DOHH2 (cell line): ENCODE data around the gene MTMR10.

ENCODE experiments used
- H3F3A ChIP-seq: fragments of 200-600 bp; sonication (generic), shearing (Covaris generic); 2 replicates; pipeline ENCODE4 v1.6.0; 2016; ENCODE audit warnings: antibody characterized with exemption, mild to moderate bottlenecking; ENCODE audit not compliant: control insufficient read depth, insufficient read depth
- H3K27ac ChIP-seq: fragments of 200-600 bp; sonication (generic); 2 replicates; pipeline ENCODE4 v1.5.1; 2014; ENCODE audit warnings: low read depth, mild to moderate bottlenecking, low read length, moderate library complexity
- H3K27me3 ChIP-seq: fragments of 200-600 bp; sonication (generic); 2 replicates; pipeline ENCODE4 v1.6.1; 2014; ENCODE audit warnings: mild to moderate bottlenecking, low read length, mixed read lengths; ENCODE audit not compliant: control insufficient read depth
- H3K36me3 ChIP-seq: fragments of 200-600 bp; sonication (generic); 2 replicates; pipeline ENCODE4 v1.6.1; 2014; ENCODE audit warnings: mild to moderate bottlenecking, low read length, moderate library complexity, mixed read lengths; ENCODE audit not compliant: control insufficient read depth
- H3K4me1 ChIP-seq: fragments of 200-600 bp; sonication (generic); 2 replicates; pipeline ENCODE4 v1.6.1; 2014; ENCODE audit warnings: mild to moderate bottlenecking, low read length, mixed read lengths; ENCODE audit not compliant: control insufficient read depth
- H3K4me2 ChIP-seq: fragments of 200-600 bp; sonication (generic); 2 replicates; pipeline ENCODE4 v1.6.0; 2014; ENCODE audit warnings: mild to moderate bottlenecking, low read length, moderate library complexity
- H3K4me3 ChIP-seq: fragments of 200-600 bp; sonication (generic); 2 replicates; pipeline ENCODE4 v1.5.1; 2014; ENCODE audit warnings: mild to moderate bottlenecking, low read length, mixed read lengths
- H3K79me2 ChIP-seq: fragments of 200-600 bp; sonication (generic); 2 replicates; pipeline ENCODE4 v1.6.1; 2014; ENCODE audit warnings: mild to moderate bottlenecking, low read length, mixed read lengths; ENCODE audit not compliant: control insufficient read depth
- H3K9me2 ChIP-seq: fragments of 200-600 bp; sonication (generic); replicated peaks from 2 replicates; pipeline ENCODE4 v1.6.1; 2014; ENCODE audit warnings: mild to moderate bottlenecking, low read length, mixed read lengths; ENCODE audit not compliant: control insufficient read depth
- H3K9me3 ChIP-seq: fragments of 200-600 bp; sonication (generic); 2 replicates; pipeline ENCODE4 v1.6.1; 2014; ENCODE audit warnings: antibody characterized with exemption, low read length, mixed read lengths; ENCODE audit not compliant: control insufficient read depth, insufficient read depth
- H4K20me1 ChIP-seq: fragments of 200-600 bp; sonication (generic); 2 replicates; pipeline ENCODE4 v1.6.0; 2014; ENCODE audit warnings: low read depth, mild to moderate bottlenecking, antibody characterized with exemption, low read length, moderate library complexity; ENCODE audit not compliant: control insufficient read depth, insufficient read depth
- EZH2phosphoT487 ChIP-seq: fragments of 200-600 bp; sonication (generic); IDR thresholded peaks from 2 replicates; pipeline ENCODE4 v1.6.1; 2017; ENCODE audit warnings: borderline replicate concordance, mild to moderate bottlenecking, antibody characterized with exemption, low read length, moderate library complexity, mixed read lengths
- TF ChIP-seq, protein P1 (sequence below): fragments of 200-600 bp; sonication (generic); IDR thresholded peaks from one replicate; pipeline ENCODE4 v1.5.1; 2014; ENCODE audit warnings: antibody characterized with exemption, mild to moderate bottlenecking, low read depth, low read length; ENCODE audit not compliant: poor library complexity, severe bottlenecking

MTMR10 gene

DNA sequence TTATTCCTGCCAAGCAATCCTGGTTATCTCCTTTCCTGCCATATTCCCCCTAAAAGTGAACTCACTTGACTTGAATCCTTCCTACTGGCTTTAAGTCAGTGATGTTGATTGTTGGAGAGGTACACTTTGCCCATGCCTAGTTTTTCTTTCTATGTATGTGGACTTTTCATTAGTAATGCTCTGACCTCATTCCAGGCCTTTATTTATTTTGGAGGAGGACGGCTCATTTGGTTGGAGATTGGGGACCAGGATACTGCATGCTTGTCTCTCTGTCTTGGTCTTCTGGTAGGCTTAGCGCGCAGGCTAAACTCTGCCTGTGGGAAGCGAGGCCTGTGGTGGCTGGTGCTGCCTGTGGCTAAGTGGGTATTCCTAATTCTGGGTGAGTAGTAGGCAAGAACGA lies 29.1 kb upstream of the MTMR10 start:
- TF ChIP-seq, protein P1, sequence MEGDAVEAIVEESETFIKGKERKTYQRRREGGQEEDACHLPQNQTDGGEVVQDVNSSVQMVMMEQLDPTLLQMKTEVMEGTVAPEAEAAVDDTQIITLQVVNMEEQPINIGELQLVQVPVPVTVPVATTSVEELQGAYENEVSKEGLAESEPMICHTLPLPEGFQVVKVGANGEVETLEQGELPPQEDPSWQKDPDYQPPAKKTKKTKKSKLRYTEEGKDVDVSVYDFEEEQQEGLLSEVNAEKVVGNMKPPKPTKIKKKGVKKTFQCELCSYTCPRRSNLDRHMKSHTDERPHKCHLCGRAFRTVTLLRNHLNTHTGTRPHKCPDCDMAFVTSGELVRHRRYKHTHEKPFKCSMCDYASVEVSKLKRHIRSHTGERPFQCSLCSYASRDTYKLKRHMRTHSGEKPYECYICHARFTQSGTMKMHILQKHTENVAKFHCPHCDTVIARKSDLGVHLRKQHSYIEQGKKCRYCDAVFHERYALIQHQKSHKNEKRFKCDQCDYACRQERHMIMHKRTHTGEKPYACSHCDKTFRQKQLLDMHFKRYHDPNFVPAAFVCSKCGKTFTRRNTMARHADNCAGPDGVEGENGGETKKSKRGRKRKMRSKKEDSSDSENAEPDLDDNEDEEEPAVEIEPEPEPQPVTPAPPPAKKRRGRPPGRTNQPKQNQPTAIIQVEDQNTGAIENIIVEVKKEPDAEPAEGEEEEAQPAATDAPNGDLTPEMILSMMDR: no peak
- no peak for TF ChIP-seq EZH2phosphoT487
- Histone ChIP-seq H4K20me1 (no peaks in the 10 kb centered on the region), H3K9me2 (no peaks in the 10 kb centered on the region), H3K4me2 (no peak overlapping the region), H3K79me2 (no peaks in the 10 kb centered on the region), H3K4me3 (no peak overlapping the region), H3K27ac (no peak overlapping the region), H3K36me3 (no peaks in the 10 kb centered on the region), H3K27me3 (peaks cover 8% of the 10 kb centered on the region), H3K9me3 (no peaks in the 10 kb centered on the region), H3F3A (no peaks in the 10 kb centered on the region), H3K4me1 (no peaks in the 10 kb centered on the region)

DNA sequence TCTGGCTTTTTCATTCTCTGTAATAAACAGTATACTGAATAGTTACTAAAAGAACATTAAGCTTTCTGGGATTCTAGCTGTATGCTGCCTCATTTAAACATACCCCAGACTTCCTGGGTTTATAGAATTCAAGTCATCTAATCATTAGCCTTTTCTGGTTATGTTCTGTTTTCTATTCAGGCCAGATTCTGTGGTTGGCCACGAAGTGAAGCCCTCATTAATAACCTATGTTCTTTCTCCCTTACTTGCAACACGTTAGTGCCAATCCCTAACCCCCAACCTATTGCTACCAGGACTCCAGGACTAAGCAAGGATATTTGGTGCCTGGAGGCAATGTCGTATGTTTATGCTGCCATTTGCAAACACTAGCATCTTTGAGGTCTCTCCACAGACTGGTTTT lies 28.6 kb upstream of the MTMR10 start:
- Histone ChIP-seq H3K79me2 (no peaks in the 10 kb centered on the region), H3K4me1 (no peaks in the 10 kb centered on the region), H3K9me2 (no peaks in the 10 kb centered on the region), H3K9me3 (no peaks in the 10 kb centered on the region), H3K27ac (no peak overlapping the region), H3K4me3 (no peak overlapping the region), H4K20me1 (no peaks in the 10 kb centered on the region), H3K4me2 (no peak overlapping the region), H3K27me3 (peaks cover 8% of the 10 kb centered on the region), H3F3A (no peaks in the 10 kb centered on the region), H3K36me3 (no peaks in the 10 kb centered on the region)
- TF ChIP-seq EZH2phosphoT487: no peak
- TF ChIP-seq, protein P1: no peak

DNA sequence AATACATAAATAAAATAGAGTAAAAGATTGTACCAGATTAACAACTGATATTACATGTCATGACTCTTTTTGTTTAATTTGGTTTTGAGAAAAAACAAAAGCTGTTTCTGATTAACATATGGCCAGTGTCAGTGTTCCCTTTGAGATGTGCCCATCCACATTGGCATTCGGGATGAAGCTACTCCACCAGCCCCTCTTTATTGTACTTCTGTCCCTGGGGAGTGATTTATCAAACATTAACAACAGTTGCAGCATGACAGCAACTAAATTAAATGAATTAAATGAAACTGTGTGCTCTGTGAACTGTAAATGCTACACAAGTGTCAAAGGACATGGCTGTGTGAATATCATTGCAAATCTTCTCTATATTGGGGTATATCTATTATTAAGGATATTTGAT lies 25.9 kb upstream of the MTMR10 start:
- Histone ChIP-seq H3F3A (no peaks in the 10 kb centered on the region), H3K27me3 (peaks cover 6% of the 10 kb centered on the region; the same call in 1 of the 2 replicates), H3K79me2 (no peaks in the 10 kb centered on the region), H3K4me3 (no peak overlapping the region), H3K4me2 (no peak overlapping the region), H3K9me3 (0 out of 2 replicates have a peak, but pooled peaks cover 2% of the 10 kb centered on the region), H3K36me3 (no peaks in the 10 kb centered on the region), H4K20me1 (no peaks in the 10 kb centered on the region), H3K4me1 (peaks cover 14% of the 10 kb centered on the region), H3K27ac (no peak overlapping the region), H3K9me2 (no peaks in the 10 kb centered on the region)
- TF ChIP-seq, protein P1: no peak
